GM18517 (cell line): ENCODE measurements around the gene TPD52L2.
A peak's percentile ranks its signal among the peaks of the same experiment; 100 is the strongest.
"Not testable (repeated sequence)": the region's sequence is repeated elsewhere in the genome, so short reads cannot be mapped to it uniquely, and the experiment has no call there.

ENCODE experiments used
- ATAC-seq: cut with Tn5 transposase; IDR thresholded peaks from one replicate; pipeline ENCODE4 v1.9.1; 2021; ENCODE audit warnings: mild to moderate bottlenecking, moderate library complexity; ENCODE audit not compliant: unreplicated experiment

TPD52L2 gene

GRCh38 chr20:63878899-63879663 lies 14.0 kb downstream of the TPD52L2 start:
- ATAC-seq = no peak

- ATAC-seq = not testable (repeated sequence)
Observed at GRCh38 chr20:63880901-63881300, 15.8 kb downstream of the TPD52L2 start.

- ATAC-seq = no peak
Observed at GRCh38 chr20:63881451-63882226, 16.6 kb downstream of the TPD52L2 start.

DNA sequence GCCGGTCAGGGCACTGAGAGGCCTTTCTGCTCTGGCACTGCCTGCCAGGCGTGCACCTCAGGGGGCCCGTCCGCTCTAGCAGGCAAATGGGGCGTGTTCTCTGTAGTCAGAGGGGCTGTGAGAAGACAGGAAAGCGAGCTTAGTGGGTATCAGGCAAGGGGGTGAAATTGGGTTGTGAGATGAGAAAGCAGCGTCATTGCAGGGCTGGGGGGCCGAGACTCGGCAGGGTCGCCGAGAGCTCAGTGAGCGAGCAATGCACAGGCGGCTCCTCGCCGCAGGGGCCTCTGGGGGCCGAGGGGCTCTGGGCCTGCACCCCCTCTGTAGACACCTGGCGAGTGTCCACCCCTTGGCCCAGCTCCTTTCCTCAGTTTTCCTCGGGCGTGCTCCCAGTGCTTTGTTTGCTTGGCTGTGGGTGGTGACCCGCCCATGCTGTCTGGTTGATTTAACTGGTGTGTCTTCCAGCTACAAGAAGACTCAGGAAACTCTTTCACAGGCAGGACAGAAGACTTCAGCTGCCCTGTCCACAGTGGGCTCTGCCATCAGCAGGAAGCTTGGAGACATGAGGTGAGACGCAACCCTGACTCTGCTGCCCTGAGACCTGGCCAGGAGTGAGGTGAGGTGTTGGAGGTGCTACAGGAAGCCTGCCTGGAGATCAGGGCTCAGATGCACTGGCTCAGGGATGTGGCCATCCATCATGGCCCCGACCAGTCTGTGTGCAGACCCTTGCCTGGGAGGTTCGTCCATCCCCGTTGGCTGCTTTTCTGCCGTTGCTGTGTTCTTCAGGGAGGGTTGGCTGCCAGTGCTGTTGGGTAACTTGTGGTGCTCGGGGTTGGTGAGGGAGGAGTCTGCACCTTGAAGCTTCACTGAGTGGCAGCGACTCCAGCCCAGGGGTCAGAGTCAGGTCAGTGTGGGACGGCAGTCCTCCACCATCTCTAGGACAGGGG lies 17.5 kb downstream of the TPD52L2 start:
- ATAC-seq = no peak

GRCh38 chr20:63883201-63883593 lies 18.1 kb downstream of the TPD52L2 start:
- ATAC-seq = no peak

GRCh38 chr20:63884506-63885263 lies 19.6 kb downstream of the TPD52L2 start:
- no peak for ATAC-seq

DNA sequence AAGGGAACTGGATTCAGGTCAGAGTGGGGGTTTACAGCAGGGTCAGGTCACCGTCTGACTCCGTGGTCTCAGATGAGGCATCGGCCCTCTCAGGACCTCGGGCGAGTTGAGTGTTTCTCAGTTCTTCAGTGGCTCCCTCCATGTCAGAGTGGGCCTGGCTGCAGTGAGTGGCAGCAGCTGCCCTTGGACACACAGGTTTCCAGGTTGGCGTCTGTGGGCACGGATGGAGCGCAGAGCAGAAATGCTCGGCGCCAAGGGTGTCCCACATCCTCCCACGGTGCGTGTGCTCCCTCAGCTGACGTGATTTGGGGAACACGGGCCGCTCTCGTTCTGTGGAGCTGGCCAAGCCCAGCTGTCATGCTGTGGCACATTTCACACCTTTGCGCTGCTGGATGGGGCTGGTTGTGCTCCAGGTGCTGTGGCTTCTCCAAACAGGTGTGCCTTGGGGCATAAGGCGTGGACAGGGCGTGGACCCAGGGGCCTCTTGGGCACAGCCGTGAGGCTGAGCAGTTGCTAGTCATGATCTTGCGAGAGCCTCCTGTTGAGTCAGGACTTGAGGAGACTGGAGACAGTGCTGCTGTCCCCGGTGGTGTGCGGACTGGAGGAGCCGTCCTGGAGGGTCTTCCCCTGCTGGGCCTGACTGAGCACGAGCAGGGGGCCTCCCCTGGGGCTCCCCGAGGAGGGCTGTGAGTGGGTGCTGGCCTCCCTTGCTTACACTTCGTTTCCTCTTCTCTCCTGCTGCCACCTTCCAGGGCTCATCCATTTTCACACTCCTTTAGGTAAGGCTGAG lies 20.4 kb downstream of the TPD52L2 start:
- ATAC-seq = no peak

DNA sequence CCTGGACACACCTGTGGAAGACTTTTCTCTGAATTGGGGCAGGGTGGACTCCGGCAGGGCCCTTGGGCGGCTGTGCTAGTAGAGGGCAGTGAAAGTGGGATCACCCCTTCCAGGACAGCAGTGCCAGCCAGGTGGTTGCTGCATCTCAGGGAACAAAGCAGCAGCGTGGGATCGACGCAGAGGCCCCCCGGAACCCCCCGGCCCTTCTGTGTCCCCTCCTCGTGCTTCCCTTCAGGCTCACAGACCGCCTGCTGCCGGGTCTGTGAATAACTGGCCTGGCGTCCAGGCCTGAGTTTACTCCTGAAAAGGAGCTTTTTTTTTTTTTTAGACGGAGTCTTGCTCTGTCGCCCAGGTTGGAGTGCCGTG lies 21.0 kb downstream of the TPD52L2 start:
- ATAC-seq = no peak

- ATAC-seq = no peak
Observed at GRCh38 chr20:63886921-63887320, 21.9 kb downstream of the TPD52L2 start.

- no peak for ATAC-seq
Observed at GRCh38 chr20:63889241-63890200, 24.5 kb downstream of the TPD52L2 start.

DNA sequence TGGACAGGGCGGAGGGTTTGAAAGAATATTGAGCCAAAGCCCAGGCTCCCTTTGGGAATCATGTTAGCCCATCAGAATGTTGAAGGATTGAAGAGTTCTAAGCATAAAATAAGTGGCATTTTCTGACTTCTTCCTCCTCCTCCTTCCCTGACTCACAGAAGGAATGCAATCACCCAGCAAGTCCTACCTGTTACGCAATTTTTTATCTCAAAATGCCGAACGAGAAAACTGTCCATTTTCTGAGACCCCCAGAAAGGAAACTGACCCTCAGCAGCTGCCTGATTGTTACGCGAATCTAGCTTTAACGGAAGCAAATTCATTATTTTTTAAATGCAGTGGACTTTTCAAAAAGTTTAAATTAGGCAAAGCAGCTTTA lies 25.1 kb downstream of the TPD52L2 start:
- ATAC-seq = no peak

DNA sequence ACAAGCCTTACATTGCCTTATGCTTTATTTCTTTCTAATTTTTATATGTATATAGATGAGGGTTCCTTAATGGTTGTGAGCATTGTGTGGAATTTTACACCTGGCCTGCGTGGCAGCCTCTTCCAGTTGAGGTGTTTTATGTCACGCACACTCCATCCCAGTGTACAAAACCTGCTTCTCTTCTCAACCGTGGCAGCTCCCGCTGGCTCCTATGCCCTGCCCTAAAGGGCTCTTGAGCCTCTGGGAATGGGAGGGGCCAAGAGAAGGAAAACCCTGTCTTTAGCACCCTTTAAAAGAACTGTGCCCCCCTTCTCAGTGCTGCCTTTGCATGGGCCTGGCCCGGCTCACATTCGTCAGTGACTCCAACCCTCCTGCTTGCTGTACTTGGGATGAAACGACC lies 25.5 kb downstream of the TPD52L2 start:
- no peak for ATAC-seq

DNA sequence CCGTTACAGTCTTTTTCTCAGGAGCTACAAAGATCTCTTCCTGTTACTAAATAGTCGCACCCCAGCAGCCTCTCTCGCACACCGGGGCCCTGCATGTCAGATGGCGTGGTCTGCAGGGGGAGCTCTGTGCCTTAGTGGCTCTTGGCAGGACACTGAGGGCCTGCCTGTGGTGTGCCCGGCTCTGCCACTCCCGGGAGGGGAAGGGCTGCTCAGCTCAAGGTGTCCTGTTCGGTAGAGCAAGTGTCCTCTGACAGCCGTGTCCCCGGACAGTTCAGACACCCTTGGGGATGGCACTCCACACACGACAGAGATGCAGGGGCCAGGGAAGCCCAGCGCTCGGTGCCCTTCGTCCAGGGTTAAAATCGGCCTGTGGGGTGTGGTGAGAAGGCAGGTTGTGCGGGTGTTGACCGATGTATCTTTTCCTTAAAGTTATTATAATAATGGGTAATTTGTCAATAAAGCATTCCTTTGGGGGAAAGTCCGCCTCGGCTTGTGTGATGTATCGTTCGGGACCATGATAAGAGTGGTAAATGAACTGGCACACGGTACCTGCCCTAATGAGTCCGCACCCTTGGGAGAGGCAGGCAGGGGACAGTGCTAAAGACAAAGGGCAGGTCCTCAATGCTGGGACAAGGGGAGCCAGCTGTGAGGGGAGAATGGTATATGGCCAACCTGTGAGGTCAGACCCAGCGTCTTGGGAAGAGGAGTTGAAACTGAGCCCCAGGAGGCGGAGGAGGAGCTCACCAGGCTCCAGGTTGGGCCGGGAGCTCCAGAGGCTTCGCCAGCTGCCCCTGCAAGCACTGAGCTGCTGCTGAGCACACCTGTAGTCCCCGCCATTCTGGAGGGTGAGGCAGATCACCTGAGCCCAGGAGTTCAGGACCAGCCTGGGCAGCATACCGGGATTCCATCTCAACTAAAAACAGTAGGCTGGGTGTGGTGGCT lies 26.3 kb downstream of the TPD52L2 start:
- ATAC-seq = no peak

- ATAC-seq = no peak
Observed at GRCh38 chr20:63892402-63892801, 27.3 kb downstream of the TPD52L2 start.

DNA sequence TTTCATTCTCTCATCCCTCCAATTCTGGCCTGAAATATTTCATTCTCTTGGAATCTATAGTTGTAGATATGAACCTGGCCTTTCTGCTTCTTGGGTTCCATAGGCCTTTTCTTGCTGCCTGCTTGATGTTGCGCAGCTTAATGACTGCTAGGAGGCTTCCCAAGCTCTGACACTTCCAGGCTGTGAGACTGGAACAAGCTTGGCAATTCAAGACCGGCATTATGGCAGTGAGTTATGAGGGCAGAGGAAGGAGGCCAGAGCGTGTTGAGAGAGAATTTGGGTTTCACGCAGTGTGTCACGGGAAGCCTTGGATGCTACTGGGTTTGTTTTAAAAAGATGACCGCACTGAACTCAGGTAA lies 28.9 kb downstream of the TPD52L2 start:
- ATAC-seq = no peak

DNA sequence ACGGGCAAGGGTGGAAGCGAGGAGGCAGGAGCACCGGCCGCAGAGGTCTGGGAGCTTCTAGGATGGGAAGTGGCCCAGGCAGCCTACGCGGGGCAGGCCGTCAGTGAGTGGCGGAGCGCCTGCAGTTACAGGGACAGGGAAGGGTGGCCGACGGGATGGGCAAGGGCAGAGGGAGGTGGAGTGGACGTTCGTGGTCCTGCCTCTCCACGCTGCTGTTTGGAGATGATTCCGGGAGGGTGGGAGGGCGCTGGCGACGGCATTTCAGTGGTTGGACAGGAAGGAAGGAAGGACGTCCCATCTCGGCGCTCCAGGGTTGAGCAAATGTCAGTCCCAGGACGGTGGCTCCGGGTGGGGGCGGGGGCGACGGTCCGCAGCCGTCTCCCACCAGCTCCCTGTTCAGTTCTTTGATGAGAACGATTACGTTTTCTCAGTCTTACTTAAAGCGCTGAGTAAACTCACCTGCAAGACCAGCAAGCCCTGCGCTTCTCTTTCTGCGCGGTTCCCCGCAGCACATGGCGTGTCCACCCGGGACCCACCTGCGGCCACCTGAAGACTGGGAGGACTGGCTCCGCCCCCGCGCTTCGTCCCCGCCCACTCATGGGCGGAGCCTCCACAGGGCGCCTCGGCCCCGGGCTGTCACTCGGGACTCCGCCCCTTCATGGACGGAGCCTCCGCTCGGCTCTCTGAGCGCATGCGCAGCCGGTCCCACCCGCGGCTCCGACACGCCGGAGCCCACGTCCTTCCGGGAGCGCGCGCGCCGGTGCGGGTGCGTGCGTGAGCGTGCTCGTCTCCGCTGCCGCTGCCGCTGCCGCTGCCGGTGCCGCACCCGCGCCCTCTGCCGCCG lies 29.5 kb downstream of the TPD52L2 start, which contains the start of gene DNAJC5:
Gene DNAJC5 (plus strand): TSS at position 769 of the 844 bp plus-strand sequence. CDS start 33,220 bp downstream, outside the sequence.
- peak; percentile 73 for ATAC-seq
